ENCODE data around the gene GPR101.

GPR101 gene

GRCh38 chrX:137033774-137034507, at the start of gene GPR101:
Gene GPR101, minus strand, starts transcription at chrX:137033995. Its CDS starts 2,321 bp downstream, at chrX:137031674.
- DNase-seq (ENCODE audit: low read depth): no peak

GRCh38 chrX:137081239-137081638, 47.4 kb upstream of the GPR101 start:
- DNase-seq (ENCODE audit: low read depth): no peak

- no peak for DNase-seq (ENCODE audit: low read depth)
Observed at GRCh38 chrX:137072396-137072795, 38.6 kb upstream of the GPR101 start.

GRCh38 chrX:137071596-137071995, 37.8 kb upstream of the GPR101 start:
- DNase-seq (ENCODE audit: low read depth): no peak

GRCh38 chrX:137067147-137067546, 33.4 kb upstream of the GPR101 start:
- DNase-seq (ENCODE audit: low read depth): no peak

GRCh38 chrX:137062915-137063617, 29.3 kb upstream of the GPR101 start:
- DNase-seq (ENCODE audit: low read depth): no peak

- DNase-seq (ENCODE audit: low read depth): no peak
Observed at GRCh38 chrX:137058339-137059127, 24.7 kb upstream of the GPR101 start.

- DNase-seq (ENCODE audit: low read depth): no peak
Observed at GRCh38 chrX:137052643-137053235, 18.9 kb upstream of the GPR101 start.

GRCh38 chrX:137051978-137052642, 18.3 kb upstream of the GPR101 start:
- DNase-seq (ENCODE audit: low read depth): peak; percentile 63

- no peak for DNase-seq (ENCODE audit: low read depth)
Observed at GRCh38 chrX:137044893-137045292, 11.1 kb upstream of the GPR101 start.

- no peak for DNase-seq (ENCODE audit: low read depth)
Observed at GRCh38 chrX:137043736-137044135, 9.9 kb upstream of the GPR101 start.

GRCh38 chrX:137041329-137041728, 7.5 kb upstream of the GPR101 start:
- DNase-seq (ENCODE audit: low read depth): no peak

- DNase-seq (ENCODE audit: low read depth): no peak
Observed at GRCh38 chrX:137040113-137040794, 6.5 kb upstream of the GPR101 start.

GRCh38 chrX:137034508-137034872, 695 bp upstream of the GPR101 start:
- DNase-seq (ENCODE audit: low read depth): no peak

GRCh38 chrX:137032841-137033773, 688 bp downstream of the GPR101 start:
- no peak for DNase-seq (ENCODE audit: low read depth)

GRCh38 chrX:137032341-137032694, 1.5 kb downstream of the GPR101 start:
- DNase-seq (ENCODE audit: low read depth): no peak

- no peak for DNase-seq (ENCODE audit: low read depth)
Observed at GRCh38 chrX:137031517-137032340, 2.1 kb downstream of the GPR101 start.

- DNase-seq (ENCODE audit: low read depth): no peak
Observed at GRCh38 chrX:137031039-137031438, 2.8 kb downstream of the GPR101 start.

GRCh38 chrX:137028699-137029098, 5.1 kb downstream of the GPR101 start:
- no peak for DNase-seq (ENCODE audit: low read depth)

All from stimulated activated CD8-positive, alpha-beta memory T cell treated with anti-CD3 and anti-CD28 coated beads, Interleukin-12 subunit alpha, Interleukin-12 subunit beta, amount 100 ng/mL, for 1 hour (primary cell).